HCT116 (cell line): ENCODE results near the gene UPP2. TPM values are rescaled to one million over a fixed set of nuclear protein-coding genes. Genes with fewer than 3 reads are reported as not detected.

Source experiments
- ATAC-seq: fragments of 200-7000 bp; cut with Tn5 transposase; 2 replicates; pipeline ENCODE4 v1.9.1; 2020; ENCODE audit warnings: mild to moderate bottlenecking, moderate library complexity
- BruUV-seq: library from RNA; stranded (reverse); fragments of 400-500 nt; replicated peaks from 2 replicates; lab custom pipeline; 2021; lab: Mats Ljungman, UMichigan
- CTCF ChIA-PET: fragments of 300-600 bp; sonication (Branson Sonifier 250); formaldehyde crosslinking; loops from one replicate; lab custom pipeline; 2021; ENCODE audit warnings: antibody characterized with exemption; lab: Charles Lee
- POLR2A ChIA-PET: fragments of 300-600, 350-600 bp; sonication (Branson Sonifier 250); formaldehyde crosslinking; loops from one replicate; lab custom pipeline; 2021; ENCODE audit warnings: antibody characterized with exemption; lab: Charles Lee
- RAD21 ChIA-PET, 2 experiments: fragments of 300-600 bp; sonication (Branson Sonifier 250); formaldehyde crosslinking; loops; one replicate each; lab custom pipeline; 2023; ENCODE audit warnings: low total read pairs in 2 of 2; ENCODE audit not compliant: uncharacterized antibody in 2 of 2, unreplicated experiment in 2 of 2, low non-redundant PET in 1 of 2; lab: Charles Lee
- DNase-seq: peaks from one replicate; pipeline ENCODE4 v3.0.0-alpha.2; 2010; ENCODE audit warnings: low read depth, low spot score
- H2AFZ ChIP-seq: fragments of 200-600 bp; shearing (Covaris generic), sonication (generic); 2 replicates; pipeline ENCODE4 v1.6.1; 2017; ENCODE audit warnings: low read depth, mixed run types, mixed read lengths, antibody characterized with exemption, low read length; ENCODE audit not compliant: poor library complexity, severe bottlenecking
- H3K27ac ChIP-seq: 2 replicates; pipeline ENCODE4 v1.5.1; 2012; ENCODE audit warnings: low read depth, low read length
- H3K27me3 ChIP-seq: fragments of 200-600 bp; sonication (generic); 2 replicates; pipeline ENCODE4 v1.6.1; 2016; ENCODE audit warnings: mixed run types, low read length, mixed read lengths; ENCODE audit not compliant: insufficient read depth
- H3K36me3 ChIP-seq, 2 experiments: fragments of 200-500 bp in 1 of 2; fragments of 200-600 bp in 1 of 2; sonication (Bioruptor generic) in 1 of 2; sonication (generic) in 1 of 2; 2 replicates each; pipeline versions ENCODE4 v1.5.1 to v1.6.1; 2014 to 2016; ENCODE audit warnings: low read length in 2 of 2, inconsistent platforms in 1 of 2, mixed read lengths in 1 of 2, mixed run types in 1 of 2; ENCODE audit not compliant: insufficient read depth in 2 of 2, control insufficient read depth in 1 of 2
- H3K4me1 ChIP-seq, 2 experiments: fragments of 200-600 bp in 1 of 2; sonication (generic) in 1 of 2; 2 replicates each; pipeline versions ENCODE4 v1.5.1 to v1.6.1; 2012 to 2017; ENCODE audit warnings: low read length in 2 of 2, inconsistent platforms in 1 of 2, mild to moderate bottlenecking in 1 of 2, mixed read lengths in 1 of 2, mixed run types in 1 of 2, moderate library complexity in 1 of 2; ENCODE audit not compliant: insufficient read depth in 2 of 2, control insufficient read depth in 1 of 2
- H3K4me2 ChIP-seq: fragments of 200-600 bp; sonication (generic); 2 replicates; pipeline ENCODE4 v1.6.1; 2017; ENCODE audit warnings: mixed run types, low read length, mixed read lengths
- H3K4me3 ChIP-seq, 2 experiments: fragments of 200-600 bp in 1 of 2; sonication (generic) in 1 of 2; replicated peaks in 1 of 2; 2 replicates each; pipeline ENCODE4 v1.5.1; 2011 to 2016; ENCODE audit warnings: low read length in 2 of 2, control low read depth in 1 of 2, low read depth in 1 of 2, mild to moderate bottlenecking in 1 of 2, mixed read lengths in 1 of 2, mixed run types in 1 of 2
- H3K79me2 ChIP-seq: fragments of 200-600 bp; sonication (generic); 2 replicates; pipeline ENCODE4 v1.6.1; 2017; ENCODE audit warnings: mild to moderate bottlenecking, mixed run types, low read length, moderate library complexity, mixed read lengths; ENCODE audit not compliant: insufficient read depth
- H3K9ac ChIP-seq: fragments of 200-600 bp; sonication (generic); 2 replicates; pipeline ENCODE4 v1.6.1; 2016; ENCODE audit warnings: low read length, mixed read lengths
- H3K9me2 ChIP-seq: fragments of 200-600 bp; sonication (generic), shearing (Covaris generic); 2 replicates; pipeline ENCODE4 v1.6.1; 2017; ENCODE audit warnings: mixed run types, mild to moderate bottlenecking, moderate library complexity; ENCODE audit not compliant: insufficient read depth
- H3K9me3 ChIP-seq, 2 experiments: fragments of 200-500 bp in 1 of 2; fragments of 200-600 bp in 1 of 2; sonication (Bioruptor generic) in 1 of 2; sonication (generic) in 1 of 2; 2 replicates each; pipeline ENCODE4 v1.6.1; 2014 to 2017; ENCODE audit warnings: low read length in 2 of 2, mixed read lengths in 2 of 2, inconsistent platforms in 1 of 2, low read depth in 1 of 2, mild to moderate bottlenecking in 1 of 2, mixed run types in 1 of 2, moderate library complexity in 1 of 2; ENCODE audit not compliant: control insufficient read depth in 1 of 2, insufficient read depth in 1 of 2
- H4K20me1 ChIP-seq: fragments of 200-600 bp; sonication (generic), shearing (Covaris generic); 2 replicates; pipeline ENCODE4 v1.6.1; 2017; ENCODE audit warnings: mixed run types, mild to moderate bottlenecking, moderate library complexity; ENCODE audit not compliant: insufficient read depth
- CBX3 ChIP-seq: IDR thresholded peaks from 2 replicates; pipeline ENCODE4 v1.6.1; 2012; ENCODE audit warnings: low read depth
- ELF1 ChIP-seq: IDR thresholded peaks from 2 replicates; pipeline ENCODE4 v1.6.1; 2012; ENCODE audit warnings: low read depth, borderline replicate concordance
- EZH2phosphoT487 ChIP-seq: fragments of 200-600 bp; IDR thresholded peaks from 2 replicates; pipeline ENCODE4 v1.6.1; 2018; ENCODE audit warnings: antibody characterized with exemption, borderline replicate concordance
- POLR2AphosphoS5 ChIP-seq: IDR thresholded peaks from 2 replicates; pipeline ENCODE4 v1.6.1; 2011; ENCODE audit warnings: mild to moderate bottlenecking, low read depth, low read length, moderate library complexity
- SP1 ChIP-seq: IDR thresholded peaks from 2 replicates; pipeline ENCODE4 v1.6.1; 2012; ENCODE audit warnings: low read depth
- ZFX ChIP-seq: fragments of 450-650 bp; IDR thresholded peaks from 2 replicates; pipeline ENCODE4 v1.6.1; 2017
- ZNF274 ChIP-seq: fragments of 200-500 bp; sonication (Bioruptor generic); IDR thresholded peaks from 2 replicates; pipeline ENCODE4 v1.6.1; 2014; ENCODE audit warnings: mild to moderate bottlenecking, low read depth, low read length, inconsistent platforms
- intact Hi-C: fragments of 100-400 bp; cut with micrococcal nuclease; formaldehyde crosslinking; loops from 2 replicates; pipeline ENCODE4 v1.10.0; 2022
- total RNA-seq: library from RNA; stranded (reverse); gene quantifications from one replicate; pipeline ENCODE4 v1.2.1, GENCODE V29; 2021; ENCODE audit not compliant: unreplicated experiment
- TF ChIP-seq, protein P1 (sequence below): IDR thresholded peaks from 2 replicates; pipeline ENCODE4 v1.6.1; 2012
- TF ChIP-seq, protein P2 (sequence below): IDR thresholded peaks from 2 replicates; pipeline ENCODE4 v1.6.1; 2011; ENCODE audit warnings: mild to moderate bottlenecking, low read length, moderate library complexity; ENCODE audit not compliant: insufficient replicate concordance; ENCODE audit errors: extremely low read depth

The UPP2 gene
- total RNA-seq, 1 experiment from 2014 or later, result not detected

DNA sequence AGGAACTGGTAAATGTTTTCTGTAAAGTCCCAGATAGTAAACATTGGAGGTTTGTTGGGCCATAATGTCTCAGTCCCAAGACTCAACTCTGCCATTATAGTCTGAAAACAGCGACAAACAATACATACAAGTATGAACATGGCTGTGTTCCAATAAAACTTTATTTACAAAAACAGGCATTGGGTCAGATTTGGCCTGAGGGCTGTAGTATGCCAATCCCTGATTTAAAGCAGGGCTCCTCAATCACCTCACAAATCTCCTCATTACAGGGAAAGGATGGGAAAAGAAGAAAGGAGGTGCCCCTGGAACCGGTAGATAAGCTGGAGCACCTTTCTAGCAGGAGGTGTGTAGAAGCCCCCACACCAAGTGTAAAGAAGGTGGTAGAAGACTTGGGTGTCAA, 48.9 kb upstream of the UPP2 start:
- ChIA-PET RAD21 (no interaction called here), POLR2A (no interaction called here), CTCF (no interaction called here)
- Histone ChIP-seq H3K9me3 (no peaks in the 10 kb centered on the region), H3K27ac (no peak overlapping the region), H3K9ac (no peak overlapping the region), H3K79me2 (no peaks in the 10 kb centered on the region), H4K20me1 (no peaks in the 10 kb centered on the region), H2AFZ (no peak overlapping the region), H3K36me3 (no peaks in the 10 kb centered on the region), H3K9me2 (no peaks in the 10 kb centered on the region), H3K4me3 (no peak overlapping the region), H3K4me1 (no peaks in the 10 kb centered on the region), H3K4me2 (no peak overlapping the region), H3K27me3 (no peaks in the 10 kb centered on the region)
- TF ChIP-seq, protein P1, sequence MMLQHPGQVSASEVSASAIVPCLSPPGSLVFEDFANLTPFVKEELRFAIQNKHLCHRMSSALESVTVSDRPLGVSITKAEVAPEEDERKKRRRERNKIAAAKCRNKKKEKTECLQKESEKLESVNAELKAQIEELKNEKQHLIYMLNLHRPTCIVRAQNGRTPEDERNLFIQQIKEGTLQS, result no peak
- no peak for TF ChIP-seq ELF1
- TF ChIP-seq SP1, result no peak
- ATAC-seq, result no peak
- no TSS peak for BruUV-seq
- no peak for DNase-seq
- intact Hi-C loops, result no loop called here

DNA sequence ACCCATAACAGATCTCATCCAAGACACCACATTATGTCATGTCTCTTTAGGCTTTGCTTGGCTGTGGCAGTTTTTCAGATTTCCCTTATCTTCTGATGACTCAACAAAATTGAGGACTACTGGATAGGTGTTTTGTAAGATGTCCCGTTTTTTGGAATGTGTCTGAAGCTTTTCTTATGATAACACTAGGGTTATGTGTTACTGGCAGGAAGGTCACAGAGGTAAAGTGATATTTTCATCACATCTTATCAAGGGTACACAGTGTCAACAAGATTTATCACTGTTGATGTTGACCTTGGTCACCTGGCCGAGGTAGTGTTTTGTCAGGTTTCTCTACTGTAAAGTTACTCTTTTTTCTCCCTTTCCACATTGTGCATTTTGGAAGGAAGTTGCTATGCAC, 44.8 kb upstream of the UPP2 start:
- Histone ChIP-seq H3K27me3 (no peaks in the 10 kb centered on the region), H2AFZ (no peak overlapping the region), H3K4me3 (no peak overlapping the region), H3K79me2 (no peaks in the 10 kb centered on the region), H3K9ac (no peak overlapping the region), H3K9me3 (no peaks in the 10 kb centered on the region), H3K4me2 (no peak overlapping the region), H3K27ac (no peak overlapping the region), H3K4me1 (peaks cover 0 to 13% of the 10 kb centered on the region in 2 experiments; a peak in 3 of 4 replicates), H3K36me3 (no peaks in the 10 kb centered on the region), H4K20me1 (no peaks in the 10 kb centered on the region), H3K9me2 (no peaks in the 10 kb centered on the region)
- no TSS peak for BruUV-seq
- ChIA-PET CTCF (no interaction called here), POLR2A (no interaction called here), RAD21 (no interaction called here)
- TF ChIP-seq ZNF274, result no peak
- no peak for TF ChIP-seq ZFX
- TF ChIP-seq, protein P2, sequence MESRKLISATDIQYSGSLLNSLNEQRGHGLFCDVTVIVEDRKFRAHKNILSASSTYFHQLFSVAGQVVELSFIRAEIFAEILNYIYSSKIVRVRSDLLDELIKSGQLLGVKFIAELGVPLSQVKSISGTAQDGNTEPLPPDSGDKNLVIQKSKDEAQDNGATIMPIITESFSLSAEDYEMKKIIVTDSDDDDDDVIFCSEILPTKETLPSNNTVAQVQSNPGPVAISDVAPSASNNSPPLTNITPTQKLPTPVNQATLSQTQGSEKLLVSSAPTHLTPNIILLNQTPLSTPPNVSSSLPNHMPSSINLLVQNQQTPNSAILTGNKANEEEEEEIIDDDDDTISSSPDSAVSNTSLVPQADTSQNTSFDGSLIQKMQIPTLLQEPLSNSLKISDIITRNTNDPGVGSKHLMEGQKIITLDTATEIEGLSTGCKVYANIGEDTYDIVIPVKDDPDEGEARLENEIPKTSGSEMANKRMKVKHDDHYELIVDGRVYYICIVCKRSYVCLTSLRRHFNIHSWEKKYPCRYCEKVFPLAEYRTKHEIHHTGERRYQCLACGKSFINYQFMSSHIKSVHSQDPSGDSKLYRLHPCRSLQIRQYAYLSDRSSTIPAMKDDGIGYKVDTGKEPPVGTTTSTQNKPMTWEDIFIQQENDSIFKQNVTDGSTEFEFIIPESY, result no peak
- TF ChIP-seq EZH2phosphoT487, result no peak
- no peak for TF ChIP-seq SP1
- no peak for TF ChIP-seq CBX3
- TF ChIP-seq POLR2AphosphoS5, result no peak
- DNase-seq (no peak), ATAC-seq (no peak)
- intact Hi-C loops, result no loop called here
